ENCODE data around the gene ANKRD29.

DNA sequence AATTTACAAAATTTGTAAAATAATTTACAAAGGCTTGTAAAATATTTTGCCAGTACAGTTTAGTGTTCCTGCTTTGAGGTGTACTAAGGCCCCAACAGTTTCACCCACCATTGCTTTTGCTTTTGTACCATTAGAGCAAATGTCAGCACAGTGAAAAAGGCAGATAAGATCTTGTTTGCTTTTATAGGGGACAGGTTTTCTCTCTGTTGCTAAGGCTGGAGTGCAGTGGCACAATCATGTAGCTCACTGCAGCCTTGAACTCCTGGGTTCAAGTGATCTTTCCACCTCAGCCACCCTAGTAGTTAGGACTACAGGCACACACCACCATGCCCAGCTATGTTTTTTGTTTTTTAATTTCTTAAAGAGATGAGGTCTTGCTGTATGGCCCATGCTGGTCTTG, 56.8 kb downstream of the ANKRD29 start:
- TF ChIP-seq POLR2AphosphoS5 (IDR thresholded peaks at IDR 0.05; ENCODE audit: low read depth, low read length): no peak
- TF ChIP-seq, protein P1, sequence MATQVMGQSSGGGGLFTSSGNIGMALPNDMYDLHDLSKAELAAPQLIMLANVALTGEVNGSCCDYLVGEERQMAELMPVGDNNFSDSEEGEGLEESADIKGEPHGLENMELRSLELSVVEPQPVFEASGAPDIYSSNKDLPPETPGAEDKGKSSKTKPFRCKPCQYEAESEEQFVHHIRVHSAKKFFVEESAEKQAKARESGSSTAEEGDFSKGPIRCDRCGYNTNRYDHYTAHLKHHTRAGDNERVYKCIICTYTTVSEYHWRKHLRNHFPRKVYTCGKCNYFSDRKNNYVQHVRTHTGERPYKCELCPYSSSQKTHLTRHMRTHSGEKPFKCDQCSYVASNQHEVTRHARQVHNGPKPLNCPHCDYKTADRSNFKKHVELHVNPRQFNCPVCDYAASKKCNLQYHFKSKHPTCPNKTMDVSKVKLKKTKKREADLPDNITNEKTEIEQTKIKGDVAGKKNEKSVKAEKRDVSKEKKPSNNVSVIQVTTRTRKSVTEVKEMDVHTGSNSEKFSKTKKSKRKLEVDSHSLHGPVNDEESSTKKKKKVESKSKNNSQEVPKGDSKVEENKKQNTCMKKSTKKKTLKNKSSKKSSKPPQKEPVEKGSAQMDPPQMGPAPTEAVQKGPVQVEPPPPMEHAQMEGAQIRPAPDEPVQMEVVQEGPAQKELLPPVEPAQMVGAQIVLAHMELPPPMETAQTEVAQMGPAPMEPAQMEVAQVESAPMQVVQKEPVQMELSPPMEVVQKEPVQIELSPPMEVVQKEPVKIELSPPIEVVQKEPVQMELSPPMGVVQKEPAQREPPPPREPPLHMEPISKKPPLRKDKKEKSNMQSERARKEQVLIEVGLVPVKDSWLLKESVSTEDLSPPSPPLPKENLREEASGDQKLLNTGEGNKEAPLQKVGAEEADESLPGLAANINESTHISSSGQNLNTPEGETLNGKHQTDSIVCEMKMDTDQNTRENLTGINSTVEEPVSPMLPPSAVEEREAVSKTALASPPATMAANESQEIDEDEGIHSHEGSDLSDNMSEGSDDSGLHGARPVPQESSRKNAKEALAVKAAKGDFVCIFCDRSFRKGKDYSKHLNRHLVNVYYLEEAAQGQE (IDR thresholded peaks at IDR 0.05; ENCODE audit: insufficient read depth in 1 of 2, low read depth in 2 of 2, low read length in 2 of 2): no peak
- no peak for TF ChIP-seq TAF1 (IDR thresholded peaks at IDR 0.05; ENCODE audit: borderline replicate concordance, insufficient read depth, low read length)
- no peak for TF ChIP-seq SIN3A (IDR thresholded peaks at IDR 0.05; ENCODE audit: borderline replicate concordance, insufficient read depth, low read length)
